HL-60 (cell line): ENCODE results near the gene PSTPIP1.

Experiments
- DNase-seq, 2 experiments: peaks; one replicate each; pipeline ENCODE4 v3.0.0-alpha.2; 2010 to 2020; ENCODE audit warnings: low read depth in 1 of 2, low spot score in 1 of 2
- H3K27ac ChIP-seq: fragments of 250-450 bp; sonication (Bioruptor Pico); replicated peaks from 2 replicates; pipeline ENCODE4 v1.5.1; 2020; ENCODE audit warnings: mild to moderate bottlenecking, moderate library complexity
- H3K27me3 ChIP-seq: fragments of 250-450 bp; sonication (Bioruptor Pico); 2 replicates; pipeline ENCODE4 v1.5.1; 2021; ENCODE audit warnings: mild to moderate bottlenecking, moderate library complexity; ENCODE audit not compliant: insufficient read depth, poor library complexity, severe bottlenecking
- H3K4me3 ChIP-seq: replicated peaks from 2 replicates; pipeline ENCODE4 v1.5.1; 2011; ENCODE audit warnings: mild to moderate bottlenecking, control low read depth, low read length; ENCODE audit not compliant: insufficient read depth
- CTCF ChIP-seq: IDR thresholded peaks from one replicate; pipeline ENCODE4 v1.5.1; 2011; ENCODE audit warnings: low read length, control low read depth, inconsistent platforms; ENCODE audit not compliant: insufficient read depth
- GABPA ChIP-seq: IDR thresholded peaks from 2 replicates; pipeline ENCODE4 v1.6.1; 2012; ENCODE audit warnings: low read depth
- POLR2AphosphoS5 ChIP-seq: IDR thresholded peaks from 2 replicates; pipeline ENCODE4 v1.6.1; 2012; ENCODE audit warnings: low read depth
- REST ChIP-seq: IDR thresholded peaks from 2 replicates; pipeline ENCODE4 v1.6.1; 2012; ENCODE audit warnings: low read depth; ENCODE audit not compliant: insufficient replicate concordance
- SPI1 ChIP-seq: IDR thresholded peaks from 2 replicates; pipeline ENCODE4 v1.6.1; 2012; ENCODE audit warnings: low read depth, mild to moderate bottlenecking, borderline replicate concordance

PSTPIP1 gene

GRCh38 chr15:76967067-76967466 lies 27.9 kb upstream of the PSTPIP1 start:
- no peaks in the 10 kb centered on the region for H3K27me3 ChIP-seq
- H3K27ac ChIP-seq: no peak overlapping the region
- H3K4me3 ChIP-seq: no peak overlapping the region
- DNase-seq: no peak
- no peak for TF ChIP-seq REST
- TF ChIP-seq CTCF: no peak
- TF ChIP-seq POLR2AphosphoS5: no peak
- no peak for TF ChIP-seq GABPA
- no peak for TF ChIP-seq SPI1

GRCh38 chr15:76968306-76968705 lies 26.6 kb upstream of the PSTPIP1 start:
- H3K27ac ChIP-seq: no peak overlapping the region
- no peak for DNase-seq
- no peak overlapping the region for H3K4me3 ChIP-seq
- TF ChIP-seq SPI1 (no peak), POLR2AphosphoS5 (no peak), GABPA (no peak), REST (no peak), CTCF (no peak)
- H3K27me3 ChIP-seq: no peaks in the 10 kb centered on the region

GRCh38 chr15:76972389-76973361 lies 22.3 kb upstream of the PSTPIP1 start:
- no peak overlapping the region for H3K27ac ChIP-seq
- H3K4me3 ChIP-seq: no peak overlapping the region
- TF ChIP-seq REST (no peak), GABPA (no peak), CTCF (no peak), POLR2AphosphoS5 (no peak), SPI1 (no peak)
- H3K27me3 ChIP-seq: no peaks in the 10 kb centered on the region
- DNase-seq: no peak
